Heart right ventricle (tissue), 16 donors: ENCODE data around the gene PGBD4. TPM values are rescaled to one million over a fixed set of nuclear protein-coding genes. Genes with fewer than 3 reads are reported as not detected.

Experiments
- ATAC-seq, 8 donors: fragments of 200-7000 bp; cut with Tn5 transposase; one replicate each; pipeline ENCODE4 v1.9.1; 2020; ENCODE audit warnings: mild to moderate bottlenecking in 8 of 8, moderate library complexity in 8 of 8, moderate number of reproducible peaks in 1 of 8
- DNase-seq, 2 donors: peaks; one replicate each; pipeline ENCODE4 v3.0.0-alpha.2; 2020
- H3K27ac ChIP-seq, 10 donors: fragments of 200-600 bp; sonication (generic) in 2 of 10; one replicate each; pipeline versions ENCODE4 v1.5.0 to v1.8.0; 2020 to 2022; ENCODE audit warnings: mild to moderate bottlenecking in 3 of 10
- H3K27me3 ChIP-seq, 7 donors: fragments of 200-600 bp; one replicate each; pipeline ENCODE4 v1.8.0; 2021 to 2022; ENCODE audit warnings: mild to moderate bottlenecking in 2 of 7
- H3K36me3 ChIP-seq, 9 donors: fragments of 200-600 bp; sonication (generic) in 1 of 9; one replicate each; pipeline versions ENCODE4 v1.5.0 to v1.8.0; 2020 to 2022; ENCODE audit warnings: mild to moderate bottlenecking in 2 of 9
- H3K4me1 ChIP-seq, 9 donors: fragments of 200-600 bp; sonication (generic) in 1 of 9; one replicate each; pipeline versions ENCODE4 v1.5.0 to v1.8.0; 2020 to 2022; ENCODE audit warnings: mild to moderate bottlenecking in 4 of 9
- H3K4me3 ChIP-seq, 10 donors: fragments of 200-600 bp; sonication (generic) in 2 of 10; one replicate each; pipeline versions ENCODE4 v1.5.0 to v1.8.0; 2020 to 2022; ENCODE audit warnings: mild to moderate bottlenecking in 7 of 10, moderate library complexity in 2 of 10
- H3K9me3 ChIP-seq, 11 donors: fragments of 200-600 bp in 10 of 11; sonication (generic) in 2 of 11; one replicate each; pipeline versions ENCODE4 v1.5.0 to v1.8.0; 2013 to 2022; ENCODE audit warnings: mild to moderate bottlenecking in 2 of 11, control low read depth in 1 of 11, moderate library complexity in 1 of 11
- WGBS, 2 donors: extraction: QIAGEN DNeasy Blood & Tissue Kit; methylation state at CpG; one replicate each; pipeline ENCODE4 v1.1.7; 2013; ENCODE audit warnings: inconsistent platforms in 1 of 2; 5-methylcytosine and 5-hydroxymethylcytosine counted together
- intact Hi-C, 10 donors: fragments of 100-400 bp; cut with DNase I; formaldehyde crosslinking; loops; one replicate each; pipeline versions ENCODE4 v1.11.1 to v1.14.2; 2022
- polyA plus RNA-seq, 2 donors: library from polyadenylated mRNA; stranded (reverse); fragments of 200-250 nt; gene quantifications; one replicate each; pipeline ENCODE4 v1.2.3, GENCODE V29; 2013
- total RNA-seq, 10 donors: library from RNA; stranded (reverse); fragmentation: NEBNext Ultra II Directional in 3 of 10; extraction: Animal tissue kit (Norgen Biotek cat#: 25700) in 3 of 10; gene quantifications; one replicate each; pipeline versions ENCODE4 v1.2.1 to v1.2.4, GENCODE V29; 2021 to 2023
- TF ChIP-seq, protein P1 (sequence below), 9 donors: fragments of 200-600 bp; sonication (generic) in 2 of 9; IDR thresholded peaks; one replicate each; pipeline versions ENCODE4 v1.5.0 to v1.8.0; 2021 to 2022; ENCODE audit warnings: antibody characterized with exemption in 9 of 9, mild to moderate bottlenecking in 5 of 9, moderate library complexity in 1 of 9
- donor health status: Arrhythmogenic right ventricular cardiomyopathy.
- donor health status: ischemic (EF 13 %, LVEDD 7.1; RV severe dilation, severe dysfunction).
- donor health status: healthy with polysubstance abuse.
- donor health status: DM: no; HTN: yes; CAD: no.
- donor health status: DM: no; HTN: no; CAD: no.
- donor health status: ischemic (EF 25% LVEDD 6.9; RV normal size, moderate dysfunction).
- donor health status: ischemic (EF 25% LVEDD 5.7; RV mildly dilated, moderate dysfunction).
- donor health status: healthy.
- donor health status: DM: yes; HTN: yes; CAD: no.
- donor health status: Ischemic cardiomyopathy.
- donor health status: ischemic (EF 35%, LVEDD 5.7; RV mildly dilated, moderate dysfunction).
- donor health status: nonischemic (EF 11% LVEDD 7.7; RV severe dilation, severe dysfunction).
- donor health status: DM: yes; HTN: yes; CAD: no.
- donor health status: PGD.
- donor health status: ischemic (EF 29% LVEDD 5.4; RV normal size, mild dysfunction).
- donor health status: nonischemic (EF 23%, LVEDD 6.1; RV moderate dilation, normal function).

PGBD4 gene
- total and polyA plus RNA-seq, 12 donors: 0.39 to 2.5 (median 1.8) TPM

DNA sequence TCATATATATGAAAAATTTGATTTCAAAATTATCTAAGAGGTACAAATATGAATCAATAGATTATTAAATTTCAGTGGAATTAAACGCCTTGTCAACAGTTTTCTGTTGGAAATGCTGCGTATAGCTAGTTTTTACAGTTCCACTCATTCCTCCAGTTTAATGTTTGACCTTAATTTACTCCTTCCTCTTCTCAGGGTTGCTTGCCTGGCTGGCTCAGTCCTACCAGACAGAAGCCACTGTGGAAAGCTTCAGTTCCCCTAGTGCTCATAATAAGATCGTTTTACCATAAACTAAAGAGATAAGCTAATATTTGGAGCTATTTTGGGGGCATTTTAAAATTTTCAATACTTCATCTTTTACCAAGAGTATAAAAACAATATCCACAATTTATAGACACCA lies 23.0 kb upstream of the PGBD4 start:
- intact Hi-C loops: no loop called here

DNA sequence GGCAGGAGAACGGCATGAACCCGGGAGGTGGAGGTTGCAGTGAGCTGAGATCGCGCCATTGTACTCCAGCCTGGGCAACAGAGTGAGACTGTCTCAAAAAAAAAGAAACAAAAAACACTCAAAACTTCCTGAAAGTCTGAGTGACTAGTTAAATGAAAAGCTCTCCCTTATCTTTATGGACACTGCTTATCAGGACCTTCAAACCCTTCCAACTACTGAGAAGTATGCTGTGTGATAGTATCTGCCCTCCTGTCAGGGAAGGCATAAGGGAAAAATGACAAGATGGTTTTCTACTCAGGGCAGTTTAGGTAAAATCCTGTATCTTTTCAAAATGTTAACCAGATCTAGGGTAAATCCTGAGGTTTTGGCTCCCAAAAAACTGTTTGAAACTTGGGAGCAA lies 22.0 kb upstream of the PGBD4 start:
- H3K4me1 ChIP-seq: no peaks in the 10 kb centered on the region
- TF ChIP-seq, protein P1, sequence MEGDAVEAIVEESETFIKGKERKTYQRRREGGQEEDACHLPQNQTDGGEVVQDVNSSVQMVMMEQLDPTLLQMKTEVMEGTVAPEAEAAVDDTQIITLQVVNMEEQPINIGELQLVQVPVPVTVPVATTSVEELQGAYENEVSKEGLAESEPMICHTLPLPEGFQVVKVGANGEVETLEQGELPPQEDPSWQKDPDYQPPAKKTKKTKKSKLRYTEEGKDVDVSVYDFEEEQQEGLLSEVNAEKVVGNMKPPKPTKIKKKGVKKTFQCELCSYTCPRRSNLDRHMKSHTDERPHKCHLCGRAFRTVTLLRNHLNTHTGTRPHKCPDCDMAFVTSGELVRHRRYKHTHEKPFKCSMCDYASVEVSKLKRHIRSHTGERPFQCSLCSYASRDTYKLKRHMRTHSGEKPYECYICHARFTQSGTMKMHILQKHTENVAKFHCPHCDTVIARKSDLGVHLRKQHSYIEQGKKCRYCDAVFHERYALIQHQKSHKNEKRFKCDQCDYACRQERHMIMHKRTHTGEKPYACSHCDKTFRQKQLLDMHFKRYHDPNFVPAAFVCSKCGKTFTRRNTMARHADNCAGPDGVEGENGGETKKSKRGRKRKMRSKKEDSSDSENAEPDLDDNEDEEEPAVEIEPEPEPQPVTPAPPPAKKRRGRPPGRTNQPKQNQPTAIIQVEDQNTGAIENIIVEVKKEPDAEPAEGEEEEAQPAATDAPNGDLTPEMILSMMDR (IDR thresholded peaks at IDR 0.05): no peak
- H3K9me3 ChIP-seq: peaks cover 0 to 6% (median 0%) of the 10 kb centered on the region in 11 donors
- H3K4me3 ChIP-seq: no peak overlapping the region
- ATAC-seq: no peak
- 84 to 90% methylated on average over 4 of the region's 4 CpGs for WGBS, 2 donors
- intact Hi-C loops: no loop called here
- no peak overlapping the region for H3K27ac ChIP-seq
- no peaks in the 10 kb centered on the region for H3K27me3 ChIP-seq
- peaks cover 0 to 39% (median 11%) of the 10 kb centered on the region in 9 donors for H3K36me3 ChIP-seq
- DNase-seq: no peak

More for the DNA sequence above, 23.0 kb upstream of the PGBD4 start:
- WGBS, 2 donors: 88 to 91% methylated on average over 3 of the region's 3 CpGs
- H3K4me3 ChIP-seq: no peak overlapping the region
- peaks cover 0 to 30% (median 5%) of the 10 kb centered on the region in 9 donors for H3K36me3 ChIP-seq
- H3K27me3 ChIP-seq: no peaks in the 10 kb centered on the region
- DNase-seq (no peak), ATAC-seq (no peak)
- no peaks in the 10 kb centered on the region for H3K4me1 ChIP-seq
- peaks cover 0 to 6% (median 0%) of the 10 kb centered on the region in 11 donors for H3K9me3 ChIP-seq
- TF ChIP-seq, protein P1 (IDR thresholded peaks at IDR 0.05): no peak
- no peak overlapping the region for H3K27ac ChIP-seq

GRCh38 chr15:34084086-34084485 lies 17.8 kb upstream of the PGBD4 start:
- no peaks in the 10 kb centered on the region for H3K9me3 ChIP-seq
- TF ChIP-seq, protein P1 (IDR thresholded peaks at IDR 0.05): no peak
- WGBS, 2 donors: 68 to 70% methylated on average over 7 of the region's 7 CpGs
- no peak overlapping the region for H3K4me3 ChIP-seq
- H3K36me3 ChIP-seq: peaks cover 0 to 76% (median 41%) of the 10 kb centered on the region in 9 donors
- intact Hi-C loops: no loop called here
- H3K27ac ChIP-seq: no peak overlapping the region
- H3K27me3 ChIP-seq: no peaks in the 10 kb centered on the region
- no peaks in the 10 kb centered on the region for H3K4me1 ChIP-seq
- DNase-seq (no peak), ATAC-seq (peak in 1 of 8 donors; percentile 51)

- H3K27ac ChIP-seq: no peak overlapping the region
These were observed 16.1 kb upstream of the PGBD4 start for GRCh38 chr15:34085746-34086145.

More at GRCh38 chr15:34085746-34086145, 16.1 kb upstream of the PGBD4 start:
- ATAC-seq: no peak
- H3K4me3 ChIP-seq: no peak overlapping the region
- WGBS, 2 donors: 78 to 84% methylated on average over 2 of the region's 2 CpGs
- H3K9me3 ChIP-seq: no peaks in the 10 kb centered on the region
- no peaks in the 10 kb centered on the region for H3K4me1 ChIP-seq
- no peak for DNase-seq
- intact Hi-C loops: no loop called here
- TF ChIP-seq, protein P1 (IDR thresholded peaks at IDR 0.05): no peak
- H3K27me3 ChIP-seq: no peaks in the 10 kb centered on the region
- peaks cover 0 to 87% (median 41%) of the 10 kb centered on the region in 9 donors for H3K36me3 ChIP-seq
